Fibroblast of mammary gland (primary cell): ENCODE measurements around the gene KCNQ1OT1.

Source experiments
- DNase-seq: peaks from one replicate; pipeline ENCODE4 v3.0.0-alpha.2; 2010; ENCODE audit warnings: low read depth
- H3K4me3 ChIP-seq: 2 replicates; pipeline ENCODE4 v1.5.1; 2011; ENCODE audit warnings: low read depth, mild to moderate bottlenecking, low read length, moderate library complexity; ENCODE audit not compliant: control insufficient read depth
- CTCF ChIP-seq: conservative IDR thresholded peaks from 2 replicates; pipeline ENCODE4 v1.5.1; 2011; ENCODE audit warnings: low read depth, low read length, inconsistent platforms; ENCODE audit not compliant: control insufficient read depth, insufficient read depth

KCNQ1OT1 gene

GRCh38 chr11:2690596-2691354 is 9.0 kb downstream of the KCNQ1OT1 start:
- no peak for DNase-seq
- no peak for TF ChIP-seq CTCF
- no peak overlapping the region for H3K4me3 ChIP-seq

- no peak overlapping the region for H3K4me3 ChIP-seq
- DNase-seq, result no peak
- no peak for TF ChIP-seq CTCF
These were observed 9.9 kb downstream of the KCNQ1OT1 start for GRCh38 chr11:2689651-2690575.

- no peak for TF ChIP-seq CTCF
- no peak overlapping the region for H3K4me3 ChIP-seq
- no peak for DNase-seq
These were observed 11.2 kb downstream of the KCNQ1OT1 start for GRCh38 chr11:2688381-2689231.

- TF ChIP-seq CTCF, result no peak
- H3K4me3 ChIP-seq, result no peak overlapping the region
- no peak for DNase-seq
These were observed 12.0 kb downstream of the KCNQ1OT1 start for GRCh38 chr11:2687782-2688191.

DNA sequence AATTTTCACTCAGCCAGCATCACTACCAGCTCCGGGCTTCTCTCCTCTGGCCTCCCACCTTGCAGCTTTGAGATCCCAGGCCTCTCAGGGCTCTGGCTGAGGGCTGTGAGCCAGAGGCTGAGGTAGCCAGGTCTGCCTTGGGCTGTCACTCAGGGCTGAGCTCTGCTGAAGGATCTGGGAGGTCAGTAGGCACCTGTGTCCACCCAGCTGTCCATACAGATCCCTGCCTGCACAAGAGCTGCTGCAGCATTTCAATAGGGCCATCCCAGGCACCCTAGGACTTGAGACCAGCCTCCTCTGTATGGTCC is 12.6 kb downstream of the KCNQ1OT1 start:
- TF ChIP-seq CTCF, result no peak
- H3K4me3 ChIP-seq, result no peak overlapping the region
- no peak for DNase-seq

DNA sequence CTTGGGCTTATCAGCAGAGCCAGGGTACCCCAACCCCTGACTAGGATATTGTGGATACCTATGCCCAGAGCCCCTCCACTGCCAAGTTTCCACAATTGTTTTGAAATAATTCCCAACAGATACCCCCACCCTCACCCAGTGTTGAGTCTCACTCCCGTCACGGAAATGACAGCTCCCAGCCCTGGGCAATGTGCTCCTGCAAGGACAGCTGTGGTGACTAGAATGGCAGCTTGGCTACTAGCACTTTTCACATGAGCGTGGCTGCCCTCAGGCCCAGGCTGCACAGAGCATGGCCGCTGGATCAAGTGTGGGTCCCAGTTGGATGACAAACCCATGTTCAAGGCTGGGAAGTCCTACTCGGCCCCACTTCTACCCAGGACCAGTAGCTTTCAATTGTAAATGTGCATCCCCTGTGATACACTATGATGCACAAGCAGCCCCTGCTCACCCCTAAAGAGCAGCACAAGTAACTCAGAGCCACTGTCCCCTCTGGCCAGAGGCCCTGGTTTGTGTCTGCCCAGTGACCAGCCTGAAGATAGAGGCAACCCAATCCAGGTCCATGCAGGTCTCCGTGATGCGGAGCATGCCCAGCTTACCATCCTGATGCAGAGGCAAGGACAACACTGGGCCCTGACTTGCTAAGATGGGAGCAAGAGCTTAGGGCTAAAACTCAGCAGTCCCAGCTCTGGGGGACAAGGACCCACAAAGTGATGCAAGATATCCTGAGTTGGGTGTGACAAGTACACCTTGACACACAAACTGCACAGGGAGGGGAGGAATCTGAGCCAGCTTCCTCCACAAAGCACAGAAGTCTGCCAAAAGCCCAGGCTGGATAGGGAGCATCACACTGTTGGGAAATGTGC is 13.2 kb downstream of the KCNQ1OT1 start:
- no peak for TF ChIP-seq CTCF
- H3K4me3 ChIP-seq, result no peak overlapping the region
- no peak for DNase-seq
